DMS 273 (cell line): ENCODE data around the gene NOSTRIN.
A peak's percentile ranks its signal among the peaks of the same experiment; 100 is the strongest.
"Not testable (repeated sequence)": the region's sequence is repeated elsewhere in the genome, so short reads cannot be mapped to it uniquely, and the experiment has no call there.

Experiments
- DNase-seq: peaks from one replicate; lab custom pipeline; 2025; ENCODE audit not compliant: unreplicated experiment; lab: John Stamatoyannopoulos, UW

The NOSTRIN gene

DNA sequence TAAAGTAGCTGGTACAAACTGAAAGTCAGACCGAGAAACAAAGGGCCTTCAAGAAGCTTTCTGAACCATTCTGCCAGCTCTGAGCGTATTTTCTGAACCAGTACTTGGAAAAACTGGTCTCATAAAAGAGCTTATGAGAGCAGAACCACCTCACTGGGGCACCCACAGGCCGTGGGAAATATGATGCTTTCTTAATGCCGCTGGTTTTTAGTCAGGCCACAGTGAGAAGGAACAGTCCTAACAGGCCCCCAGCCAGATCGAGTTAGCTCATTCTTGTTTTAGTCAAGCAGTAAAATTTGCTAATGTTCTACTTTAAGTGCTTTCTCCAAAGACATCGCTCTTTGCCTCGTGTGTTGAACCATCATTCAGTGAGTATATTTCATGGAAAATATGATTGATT, 12.7 kb upstream of the NOSTRIN start:
- no peak for DNase-seq

DNA sequence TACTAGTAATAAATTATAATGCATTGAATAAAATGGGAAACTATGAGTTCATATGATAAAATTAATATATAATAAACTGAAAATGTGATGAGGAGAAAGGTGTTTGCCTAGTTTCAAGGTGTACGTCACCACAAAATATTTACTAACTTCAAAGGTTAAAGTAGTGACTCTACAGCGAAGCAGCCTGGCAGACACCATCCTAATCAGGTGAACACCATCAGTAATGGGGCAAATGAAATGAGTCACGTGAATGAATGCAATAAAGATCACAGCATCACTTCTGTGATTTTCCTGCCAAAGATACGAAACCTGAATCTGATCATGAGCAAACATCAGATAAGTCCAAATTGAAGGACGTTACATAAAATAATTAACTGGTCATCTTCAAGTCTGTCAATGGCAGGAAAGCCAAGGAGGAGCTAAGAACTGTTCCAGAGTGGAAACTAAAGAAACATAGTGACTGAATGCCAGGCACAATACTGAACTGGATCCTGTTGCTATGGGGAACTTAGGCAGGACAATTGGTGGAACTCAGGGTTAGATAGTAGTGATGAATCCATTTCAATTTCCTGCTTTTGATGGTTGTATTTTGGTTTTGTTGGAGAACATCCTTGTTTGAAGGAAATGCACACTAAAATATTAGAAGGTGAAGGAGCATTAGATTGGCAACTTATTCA, 12.1 kb upstream of the NOSTRIN start:
- DNase-seq = no peak

DNA sequence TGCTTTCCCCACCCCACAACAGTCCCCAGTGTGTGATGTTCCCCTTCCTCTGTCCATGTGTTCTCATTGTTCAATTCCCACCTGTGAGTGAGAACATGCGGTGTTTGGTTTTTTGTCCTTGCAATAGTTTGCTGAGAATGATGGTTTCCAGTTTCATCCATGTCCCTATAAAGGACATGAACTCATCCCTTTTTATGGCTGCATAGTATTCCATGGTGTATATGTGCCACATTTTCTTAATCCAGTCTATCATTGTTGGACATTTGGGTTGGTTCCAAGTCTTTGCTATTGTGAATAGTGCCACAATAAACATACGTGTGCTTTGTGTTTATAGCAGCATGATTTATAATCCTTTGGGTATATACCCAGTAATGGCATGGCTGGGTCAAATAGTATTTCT, 11.3 kb upstream of the NOSTRIN start:
- not testable (repeated sequence) for DNase-seq

DNA sequence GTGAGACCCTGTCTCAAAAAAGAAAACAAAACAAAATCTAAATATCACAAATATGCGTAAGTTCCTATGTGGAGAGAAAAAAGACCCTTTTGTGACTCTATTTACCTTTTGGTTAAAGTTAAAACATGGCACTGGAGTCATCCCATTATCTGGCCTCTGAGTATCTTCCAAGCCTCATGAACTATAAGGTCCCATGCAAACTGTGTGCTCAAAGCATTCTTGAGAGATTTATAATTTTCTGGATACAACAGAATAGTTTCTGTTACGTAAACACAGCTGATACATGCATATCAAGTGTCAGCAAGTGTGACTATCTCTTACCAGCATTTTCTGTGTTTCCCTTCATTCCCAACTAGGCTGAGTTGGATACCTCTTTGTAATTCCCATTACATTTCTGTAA, 8.8 kb upstream of the NOSTRIN start:
- DNase-seq = no peak

GRCh38 chr2:168794968-168795367, 7.5 kb upstream of the NOSTRIN start:
- no peak for DNase-seq

GRCh38 chr2:168796090-168796577, 6.3 kb upstream of the NOSTRIN start:
- no peak for DNase-seq

DNA sequence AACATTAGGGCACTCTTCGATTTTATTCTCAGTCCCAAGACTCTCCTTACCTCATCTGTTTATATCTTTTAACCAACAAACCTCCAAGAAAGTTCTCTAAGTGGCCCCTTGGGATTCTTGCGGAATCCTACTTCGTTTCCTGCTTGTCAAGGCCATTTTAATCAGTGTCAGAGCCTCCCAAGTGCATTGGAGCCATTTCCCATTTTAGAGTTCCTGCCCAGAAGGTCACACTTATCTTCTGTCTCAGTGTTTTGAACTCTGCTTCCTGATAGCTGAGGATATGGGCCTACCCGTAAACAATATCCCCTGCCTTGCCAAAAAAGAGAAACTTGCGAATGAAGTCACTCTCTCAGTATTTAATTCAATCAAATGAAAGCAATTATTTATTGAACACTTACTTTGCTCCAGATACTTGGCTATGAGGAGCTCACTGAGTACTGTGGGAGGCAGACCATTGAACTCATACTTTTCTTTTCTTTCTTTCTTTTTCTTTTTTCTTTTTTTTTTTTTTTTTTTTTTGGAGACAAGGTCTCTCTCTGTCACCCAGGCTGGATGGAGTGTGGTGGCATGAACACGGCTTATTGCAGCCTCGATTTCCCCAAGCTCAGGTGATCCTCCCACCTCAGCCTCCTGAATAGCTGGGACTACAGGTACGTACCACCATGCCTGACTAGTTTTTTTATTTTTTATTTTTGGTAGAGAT, 5.7 kb upstream of the NOSTRIN start:
- DNase-seq = no peak

DNA sequence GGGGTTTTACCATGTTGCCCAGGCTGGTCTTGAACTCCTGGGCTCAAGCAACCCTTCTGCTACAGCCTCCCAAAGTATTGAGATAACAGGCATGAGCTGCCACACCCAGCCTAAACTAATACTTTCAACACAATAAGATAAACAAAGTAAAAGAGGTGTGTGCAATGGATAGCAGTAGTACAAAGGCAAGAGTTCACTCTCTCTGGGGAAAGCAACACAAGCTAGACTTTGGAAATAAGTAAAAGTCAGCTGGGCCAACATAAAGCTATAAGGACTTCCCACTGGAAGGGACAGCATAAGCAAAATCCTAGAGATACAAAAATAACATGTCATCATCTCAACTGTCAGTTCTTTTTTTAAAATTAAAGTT, 5.2 kb upstream of the NOSTRIN start:
- no peak for DNase-seq

DNA sequence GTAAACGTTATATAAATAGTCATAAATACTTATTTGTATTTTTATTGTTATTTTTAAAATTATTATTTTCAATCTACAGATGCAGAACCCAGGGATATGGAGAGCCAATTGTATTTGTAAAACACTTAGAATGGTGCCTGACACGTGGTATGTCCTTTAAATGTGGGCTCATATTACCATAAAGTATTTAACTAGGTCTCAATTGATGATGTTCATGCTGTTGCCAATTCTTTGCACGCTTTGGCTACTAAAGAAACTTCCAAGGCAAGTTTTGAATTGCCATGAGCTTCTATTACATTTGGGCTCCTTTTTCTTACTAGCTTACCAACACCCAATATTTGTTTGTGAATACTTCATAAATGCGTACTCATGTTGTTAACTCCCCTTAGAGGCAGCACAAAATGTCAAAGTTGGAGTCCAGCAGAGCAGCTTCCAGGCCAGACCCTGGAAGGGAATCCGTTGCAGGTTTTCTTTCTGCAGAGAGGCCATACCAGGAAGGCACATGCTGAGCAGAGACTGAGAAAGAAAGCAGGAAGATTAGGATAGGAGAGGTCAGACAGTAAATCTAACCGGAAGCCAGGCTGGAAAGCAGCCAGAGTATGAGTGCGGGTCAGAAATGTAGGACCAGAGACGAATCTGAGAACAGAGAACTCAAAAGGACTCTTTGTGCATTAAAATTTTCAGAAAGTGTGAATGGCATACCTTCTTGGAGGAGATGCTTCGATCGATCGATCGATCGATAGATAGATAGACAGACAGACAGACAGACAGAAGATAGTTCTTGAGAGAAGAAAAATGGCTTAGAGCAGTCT, 4.2 kb upstream of the NOSTRIN start:
- peak; percentile 10 for DNase-seq

DNA sequence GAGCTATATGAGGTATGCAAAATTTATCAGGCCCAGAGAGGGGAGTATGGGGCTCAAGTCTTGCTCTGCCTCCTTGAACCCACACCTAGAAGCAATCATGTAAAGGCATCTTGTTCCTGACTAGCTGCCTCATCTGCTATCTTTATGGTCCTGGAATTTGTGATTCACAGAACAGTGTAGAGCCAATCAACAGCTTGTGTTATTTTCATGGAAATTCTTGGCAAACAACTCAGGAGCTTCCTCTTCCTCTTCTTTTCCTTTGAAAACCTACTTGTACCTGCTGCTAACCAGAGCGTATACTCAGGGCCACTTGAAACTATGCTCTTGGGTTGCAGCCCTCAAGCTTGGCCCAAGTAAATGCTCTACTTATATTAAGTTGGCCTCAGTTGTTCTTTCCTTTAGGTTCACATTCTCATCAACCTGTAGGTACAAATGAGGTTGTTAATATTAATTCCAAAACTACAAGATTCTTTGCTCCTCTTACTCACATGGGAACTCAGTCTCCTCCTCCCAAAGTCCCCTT, 3.5 kb upstream of the NOSTRIN start:
- DNase-seq = no peak

DNA sequence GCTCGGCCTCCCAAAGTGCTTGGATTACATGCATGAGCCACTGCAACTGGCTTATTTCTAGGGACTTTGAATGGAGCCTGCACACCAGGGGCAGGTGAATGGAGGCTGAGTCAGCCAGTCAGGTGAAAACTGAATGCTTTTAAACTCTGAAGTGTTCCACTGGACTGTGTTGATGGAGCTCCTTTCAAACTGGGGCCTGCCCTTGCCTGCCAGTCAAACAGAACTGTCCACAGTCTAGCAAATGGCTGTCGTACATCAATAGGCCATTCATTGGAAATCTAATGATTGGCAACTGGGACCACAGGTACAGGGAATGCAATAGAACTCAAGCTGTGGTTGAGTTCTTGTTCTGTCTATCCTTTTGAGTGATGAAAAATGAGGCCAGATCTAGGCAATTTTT, 966 bp upstream of the NOSTRIN start:
- no peak for DNase-seq

DNA sequence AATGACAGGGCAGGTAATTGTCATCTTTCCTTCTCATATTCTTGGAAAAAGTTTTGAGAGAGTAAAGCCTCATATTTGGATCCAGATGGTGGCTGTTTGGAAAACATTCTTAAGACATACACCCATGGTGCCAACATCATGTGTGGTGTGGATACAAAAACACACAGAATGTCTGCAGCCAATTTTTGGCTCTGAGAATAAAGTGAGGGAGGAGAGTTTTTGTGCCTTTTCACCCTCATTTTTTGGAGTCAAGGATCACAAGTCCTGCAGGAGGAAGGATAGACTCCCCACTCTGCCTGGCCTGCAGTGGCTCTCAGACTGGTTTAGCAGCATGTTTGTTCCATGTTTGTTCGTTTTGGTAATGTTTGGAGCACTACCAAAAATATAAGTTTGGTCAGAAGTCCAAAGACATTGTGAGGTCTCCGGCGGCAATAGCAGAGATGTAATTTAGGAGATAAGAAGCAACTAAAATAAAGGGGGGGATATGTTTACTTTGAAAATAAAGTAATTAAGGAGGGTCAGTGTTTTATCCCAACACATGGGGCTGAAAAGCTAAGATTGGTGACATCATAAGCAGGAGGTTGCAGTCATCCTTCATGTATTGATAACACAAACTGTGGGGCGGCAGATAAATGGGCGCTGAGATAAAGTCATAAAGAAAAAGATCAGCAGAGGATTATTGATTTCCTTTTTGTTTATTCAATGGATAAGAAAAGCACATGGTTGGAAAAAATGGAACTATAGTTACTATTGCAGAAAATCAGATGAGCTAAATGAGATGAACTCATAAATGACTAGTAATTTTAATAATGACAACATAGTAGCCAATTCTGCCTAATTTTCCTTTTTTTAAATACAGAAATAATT, 655 bp downstream of the NOSTRIN start:
- DNase-seq = no peak

- DNase-seq = no peak
Measured at GRCh38 chr2:168804214-168804613, 1.8 kb downstream of the NOSTRIN start.

DNA sequence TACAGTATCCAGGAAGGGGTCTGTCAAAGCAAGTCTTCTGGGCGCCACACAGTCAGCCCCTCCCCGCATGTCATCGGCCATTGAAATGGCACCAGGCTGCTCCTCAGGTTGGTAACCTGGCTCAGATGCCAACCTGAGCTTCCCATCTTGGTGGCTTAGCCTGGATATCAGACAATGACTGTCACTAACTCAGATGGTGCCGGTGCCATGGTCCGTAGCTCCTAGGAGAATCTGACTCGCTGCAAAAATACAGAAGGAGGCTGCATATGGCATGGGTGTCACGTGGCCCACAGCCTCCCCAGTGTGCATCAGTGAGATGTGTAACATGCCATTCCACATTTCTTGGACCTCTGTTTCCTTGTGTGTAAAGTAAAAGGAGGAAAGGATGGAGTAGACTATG, 3.2 kb downstream of the NOSTRIN start:
- no peak for DNase-seq

DNA sequence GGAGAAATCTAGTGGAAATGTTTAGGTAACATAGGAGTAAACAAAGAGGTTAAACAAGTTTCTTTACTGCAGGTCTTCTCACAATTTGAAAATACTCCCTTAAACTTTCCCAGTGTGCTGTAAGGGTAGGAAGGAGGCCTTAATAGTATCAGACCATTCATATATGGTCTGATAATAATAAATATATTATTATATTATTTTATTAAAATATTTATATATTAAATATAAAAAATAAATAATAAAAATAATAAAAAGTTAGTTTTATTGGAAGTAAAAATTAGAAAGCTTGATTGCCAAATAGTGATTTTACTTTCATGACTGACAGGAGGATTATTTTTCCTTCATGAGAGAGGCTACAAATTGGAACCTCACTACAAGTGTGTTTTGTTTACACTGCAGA, 7.1 kb downstream of the NOSTRIN start:
- no peak for DNase-seq

DNA sequence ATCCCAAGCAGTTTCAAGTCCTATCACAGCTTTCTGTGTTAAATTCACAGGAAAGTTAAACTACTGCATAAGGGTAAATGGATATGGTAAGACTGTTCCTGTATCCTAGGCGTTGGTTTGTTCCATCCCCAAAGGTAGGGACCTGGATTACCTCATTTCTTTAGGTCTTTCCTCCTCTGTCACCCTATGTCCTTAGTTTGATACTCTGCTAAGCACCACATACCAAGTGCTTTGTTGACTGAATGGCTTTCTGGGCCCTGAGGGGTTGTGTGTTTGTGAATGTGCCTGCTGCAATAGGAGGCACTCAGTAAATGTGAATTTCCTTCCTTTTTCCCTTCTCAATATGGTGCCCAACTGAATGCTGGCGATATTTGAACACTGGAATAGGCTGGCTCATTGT, 7.8 kb downstream of the NOSTRIN start:
- DNase-seq = no peak

DNA sequence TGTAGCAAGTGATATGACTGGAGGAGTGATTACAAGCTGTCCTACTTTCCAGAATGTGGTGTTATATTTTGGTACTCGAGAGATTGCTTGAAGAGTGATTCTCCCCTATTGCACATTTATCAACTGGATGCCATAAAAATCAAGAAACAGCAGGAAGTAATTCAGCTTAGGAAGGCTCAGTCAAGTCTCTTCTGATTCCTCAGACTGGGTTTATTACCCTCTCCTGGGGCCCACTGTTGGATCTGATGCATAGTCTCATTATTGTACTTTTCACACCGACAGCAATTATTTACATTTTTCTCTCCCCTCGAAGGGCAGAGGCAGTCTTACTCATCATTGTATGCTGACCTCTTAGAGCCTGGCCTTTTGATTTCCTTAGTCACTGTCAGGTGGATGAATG, 9.3 kb downstream of the NOSTRIN start:
- no peak for DNase-seq

GRCh38 chr2:168814046-168814445, 11.6 kb downstream of the NOSTRIN start:
- DNase-seq = no peak

DNA sequence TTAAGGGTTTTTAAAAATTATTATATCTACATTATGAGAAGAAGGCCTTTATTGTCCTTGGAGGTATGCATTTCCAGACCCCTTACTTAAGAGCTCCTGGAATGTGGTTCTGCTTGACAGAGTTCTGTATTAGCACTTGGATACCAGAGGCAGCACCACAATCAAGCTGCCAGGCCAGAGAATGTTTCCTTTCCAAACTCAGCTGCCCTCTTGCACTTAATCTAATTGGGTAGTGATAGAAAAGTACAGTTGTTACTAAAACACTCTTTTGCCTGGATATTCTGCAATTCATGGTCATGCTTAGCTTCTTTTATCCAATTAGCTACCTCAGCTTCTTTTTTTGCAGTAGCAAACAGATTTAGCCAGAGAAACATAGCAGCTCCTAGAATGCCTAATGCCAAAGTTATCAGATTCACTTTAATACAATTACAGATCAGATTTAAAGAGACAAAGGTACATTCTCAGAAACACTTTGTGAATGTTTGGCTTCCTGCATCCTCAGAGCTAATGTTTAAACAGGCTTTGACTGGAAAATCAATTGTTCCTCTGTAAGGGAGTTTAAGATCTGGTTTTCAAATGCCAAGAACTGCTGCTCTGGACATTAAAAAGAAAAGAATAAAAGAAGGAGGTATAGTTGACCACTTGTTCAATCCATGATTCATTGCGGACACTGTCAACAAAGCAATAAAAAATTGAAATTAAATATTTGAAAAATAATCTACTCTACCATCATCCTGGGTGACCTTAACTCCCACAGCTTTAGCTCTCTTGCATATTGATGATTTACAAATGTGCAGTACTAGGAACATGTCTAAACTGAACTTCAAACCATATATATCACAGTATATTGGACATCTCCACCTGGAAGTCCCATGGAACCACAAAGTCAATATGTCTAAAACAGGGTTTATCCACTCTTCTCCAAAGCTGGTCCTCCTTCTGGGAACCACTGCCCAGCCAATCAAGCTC, 12.8 kb downstream of the NOSTRIN start:
- DNase-seq = no peak

- no peak for DNase-seq
Measured at GRCh38 chr2:168816369-168816768, 13.9 kb downstream of the NOSTRIN start.
